Measurements from ENCODE around the gene MICU2. TPM values are rescaled to one million over a fixed set of nuclear protein-coding genes. Genes with fewer than 3 reads are reported as not detected.

The MICU2 gene
- total RNA-seq, 2 experiments from 2014 or later: 37.5 to 51.3 TPM

DNA sequence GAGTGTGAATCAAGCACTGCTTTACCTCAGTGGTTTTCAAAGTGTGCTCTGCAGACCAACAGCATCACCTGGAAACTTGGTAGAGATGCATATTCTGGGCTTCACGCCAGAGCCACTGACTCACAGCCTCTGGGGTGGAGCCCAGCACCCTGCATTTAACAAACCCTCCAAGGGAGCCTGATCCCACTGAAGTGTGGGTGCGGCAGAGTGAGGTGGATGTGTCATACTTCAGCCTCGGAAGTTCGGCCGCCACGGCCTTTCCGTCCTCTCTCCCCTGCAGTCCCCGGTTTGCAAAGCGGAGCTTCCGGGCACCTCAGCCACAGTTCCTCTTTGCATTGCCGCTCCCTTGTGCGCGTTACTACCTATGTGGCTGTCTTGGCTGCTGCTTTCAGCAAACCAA lies 33.3 kb upstream of the MICU2 start:
- Histone ChIP-seq H3K9me3 (ENCODE audit: low read length) (0 out of 2 replicates have a peak, but pooled peaks cover under 1% of the 10 kb centered on the region), H3K79me2 (ENCODE audit: insufficient read depth, low read depth, low read length) (no peaks in the 10 kb centered on the region), H3K4me1 (ENCODE audit: insufficient read depth, low read length, poor library complexity, severe bottlenecking) (no peaks in the 10 kb centered on the region), H3K4me2 (ENCODE audit: low read length) (no peak overlapping the region), H2AFZ (ENCODE audit: low read length) (no peak overlapping the region), H3K9me2 (ENCODE audit: insufficient read depth, low read length) (no peaks in the 10 kb centered on the region), H3K4me3 (ENCODE audit: low read depth, low read length, poor library complexity, severe bottlenecking) (no peak overlapping the region), H3K36me3 (ENCODE audit: insufficient read depth, low read length) (no peaks in the 10 kb centered on the region), H4K20me1 (ENCODE audit: insufficient read depth, low read length) (no peaks in the 10 kb centered on the region; the same call in 1 of the 2 replicates), H3K27ac (ENCODE audit: low read depth, low read length, poor library complexity, severe bottlenecking) (no peak overlapping the region)
- POLR2A ChIA-PET: interaction anchor here (0.6 kb wide), 1 partner anchor 1129 kb away, joined by 5 read pairs; no protein-coding TSS in a partner anchor
- BruUV-seq (replicated peaks): no TSS peak
- no peak for DNase-seq (ENCODE audit: low spot score)
- CTCF ChIA-PET (ENCODE audit: unreplicated experiment): no interaction called here
- intact Hi-C loops (cut with micrococcal nuclease; ENCODE audit: unreplicated experiment): loop anchor here (5.0 to 10.0 kb wide), 3 partner anchors 108 to 1160 kb away; no protein-coding TSS in a partner anchor
- TF ChIP-seq, protein P1, sequence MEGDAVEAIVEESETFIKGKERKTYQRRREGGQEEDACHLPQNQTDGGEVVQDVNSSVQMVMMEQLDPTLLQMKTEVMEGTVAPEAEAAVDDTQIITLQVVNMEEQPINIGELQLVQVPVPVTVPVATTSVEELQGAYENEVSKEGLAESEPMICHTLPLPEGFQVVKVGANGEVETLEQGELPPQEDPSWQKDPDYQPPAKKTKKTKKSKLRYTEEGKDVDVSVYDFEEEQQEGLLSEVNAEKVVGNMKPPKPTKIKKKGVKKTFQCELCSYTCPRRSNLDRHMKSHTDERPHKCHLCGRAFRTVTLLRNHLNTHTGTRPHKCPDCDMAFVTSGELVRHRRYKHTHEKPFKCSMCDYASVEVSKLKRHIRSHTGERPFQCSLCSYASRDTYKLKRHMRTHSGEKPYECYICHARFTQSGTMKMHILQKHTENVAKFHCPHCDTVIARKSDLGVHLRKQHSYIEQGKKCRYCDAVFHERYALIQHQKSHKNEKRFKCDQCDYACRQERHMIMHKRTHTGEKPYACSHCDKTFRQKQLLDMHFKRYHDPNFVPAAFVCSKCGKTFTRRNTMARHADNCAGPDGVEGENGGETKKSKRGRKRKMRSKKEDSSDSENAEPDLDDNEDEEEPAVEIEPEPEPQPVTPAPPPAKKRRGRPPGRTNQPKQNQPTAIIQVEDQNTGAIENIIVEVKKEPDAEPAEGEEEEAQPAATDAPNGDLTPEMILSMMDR (conservative IDR thresholded peaks at IDR 0.05; ENCODE audit: low read length): no peak
- no peak for TF ChIP-seq EZH2phosphoT487 (IDR thresholded peaks at IDR 0.05; ENCODE audit: borderline replicate concordance, low read depth, low read length)

DNA sequence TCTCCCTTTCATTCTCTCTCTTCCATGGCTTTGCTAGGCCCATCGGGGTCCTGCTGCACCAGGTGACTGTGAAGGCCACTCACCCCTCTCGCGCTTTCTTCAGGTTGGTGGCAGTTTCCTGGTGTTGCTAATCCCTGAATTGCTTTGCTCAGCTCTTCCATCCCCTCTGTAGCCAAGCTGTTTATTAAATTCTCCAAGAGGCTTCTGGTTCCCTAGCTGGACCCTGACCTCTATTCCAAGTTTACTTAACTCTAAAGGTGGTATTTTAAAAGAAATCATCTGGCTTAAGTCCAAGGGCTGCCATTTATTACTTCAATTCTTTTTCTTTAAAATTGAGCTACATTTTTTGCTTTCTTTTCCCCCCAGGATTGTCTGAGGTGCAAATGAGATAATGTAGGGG lies 32.7 kb upstream of the MICU2 start:
- Histone ChIP-seq H3K4me1 (ENCODE audit: insufficient read depth, low read length, poor library complexity, severe bottlenecking) (no peaks in the 10 kb centered on the region), H2AFZ (ENCODE audit: low read length) (no peak overlapping the region), H3K9me2 (ENCODE audit: insufficient read depth, low read length) (no peaks in the 10 kb centered on the region), H3K4me3 (ENCODE audit: low read depth, low read length, poor library complexity, severe bottlenecking) (no peak overlapping the region), H4K20me1 (ENCODE audit: insufficient read depth, low read length) (no peaks in the 10 kb centered on the region; the same call in 1 of the 2 replicates), H3K9me3 (ENCODE audit: low read length) (peaks cover 6% of the 10 kb centered on the region; the same call in 1 of the 2 replicates), H3K27ac (ENCODE audit: low read depth, low read length, poor library complexity, severe bottlenecking) (no peak overlapping the region), H3K79me2 (ENCODE audit: insufficient read depth, low read depth, low read length) (no peaks in the 10 kb centered on the region), H3K36me3 (ENCODE audit: insufficient read depth, low read length) (no peaks in the 10 kb centered on the region), H3K4me2 (ENCODE audit: low read length) (no peak overlapping the region)
- no peak for TF ChIP-seq EZH2phosphoT487 (IDR thresholded peaks at IDR 0.05; ENCODE audit: borderline replicate concordance, low read depth, low read length)
- TF ChIP-seq, protein P1 (conservative IDR thresholded peaks at IDR 0.05; ENCODE audit: low read length): no peak
- ChIA-PET POLR2A (interaction anchor here (0.6 to 0.7 kb wide), 2 partner anchors 803 to 1129 kb away, joined by 3 to 5 read pairs; no protein-coding TSS in a partner anchor), CTCF (ENCODE audit: unreplicated experiment) (no interaction called here)
- BruUV-seq (replicated peaks): no TSS peak
- no peak for DNase-seq (ENCODE audit: low spot score)
- intact Hi-C loops (cut with micrococcal nuclease; ENCODE audit: unreplicated experiment): loop anchor here (5.0 to 10.0 kb wide), 3 partner anchors 108 to 1161 kb away; no protein-coding TSS in a partner anchor

DNA sequence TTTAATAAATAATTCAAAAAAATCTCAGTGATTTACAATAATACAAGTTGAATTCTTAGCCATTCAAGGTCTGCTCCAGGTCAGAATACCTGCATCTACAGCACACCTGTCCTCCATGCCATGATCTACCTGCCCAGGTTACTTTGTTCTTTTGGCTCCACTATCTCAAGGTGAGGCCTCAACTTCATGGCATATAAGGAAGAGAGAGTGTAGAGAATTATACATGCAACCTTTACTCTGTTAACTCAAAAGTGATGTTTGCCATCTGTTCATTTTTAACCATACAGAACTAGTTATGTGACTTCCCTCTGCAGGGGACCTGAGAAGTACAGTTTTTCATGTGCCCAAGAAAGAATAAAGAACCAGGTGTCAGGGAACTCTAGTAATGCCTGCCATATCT lies 28.2 kb upstream of the MICU2 start:
- BruUV-seq (replicated peaks): no TSS peak
- Histone ChIP-seq H3K4me1 (ENCODE audit: insufficient read depth, low read length, poor library complexity, severe bottlenecking) (no peaks in the 10 kb centered on the region), H2AFZ (ENCODE audit: low read length) (no peak overlapping the region), H4K20me1 (ENCODE audit: insufficient read depth, low read length) (no peaks in the 10 kb centered on the region), H3K79me2 (ENCODE audit: insufficient read depth, low read depth, low read length) (no peaks in the 10 kb centered on the region), H3K27ac (ENCODE audit: low read depth, low read length, poor library complexity, severe bottlenecking) (no peak overlapping the region), H3K4me2 (ENCODE audit: low read length) (no peak overlapping the region), H3K9me3 (ENCODE audit: low read length) (peaks cover 18% of the 10 kb centered on the region), H3K9me2 (ENCODE audit: insufficient read depth, low read length) (no peaks in the 10 kb centered on the region), H3K4me3 (ENCODE audit: low read depth, low read length, poor library complexity, severe bottlenecking) (no peak overlapping the region), H3K36me3 (ENCODE audit: insufficient read depth, low read length) (no peaks in the 10 kb centered on the region)
- CTCF ChIA-PET (ENCODE audit: unreplicated experiment): no interaction called here
- intact Hi-C loops (cut with micrococcal nuclease; ENCODE audit: unreplicated experiment): loop anchor here (10.0 kb wide), 2 partner anchors 113 to 193 kb away; no protein-coding TSS in a partner anchor
- DNase-seq (ENCODE audit: low spot score): no peak
- POLR2A ChIA-PET: no interaction called here
- TF ChIP-seq, protein P1 (conservative IDR thresholded peaks at IDR 0.05; ENCODE audit: low read length): no peak
- no peak for TF ChIP-seq EZH2phosphoT487 (IDR thresholded peaks at IDR 0.05; ENCODE audit: borderline replicate concordance, low read depth, low read length)

Data from OCI-LY7 (cell line).